HepG2 (cell line): ENCODE results near the gene EP300.

Source experiments
- CCAR2 ChIP-seq: fragments of 200-400 bp; formaldehyde crosslinking; optimal IDR thresholded peaks from 2 replicates; pipeline ENCODE3; 2018; ENCODE audit warnings: low read depth, mild to moderate bottlenecking, low read length, moderate library complexity
- CEBPB ChIP-seq: IDR thresholded peaks from 2 replicates; pipeline ENCODE4 v1.6.1; 2011; ENCODE audit warnings: low read depth, low read length, improper control_type of control experiment, borderline replicate concordance
- CHD2 ChIP-seq: IDR thresholded peaks from 2 replicates; pipeline ENCODE4 v1.6.1; 2011; ENCODE audit warnings: low read depth, low read length, improper control_type of control experiment
- FOXM1 ChIP-seq: sonication (generic); formaldehyde crosslinking; IDR thresholded peaks from 2 replicates; pipeline ENCODE4 v1.5.0; 2020; ENCODE audit warnings: missing genetic modification reagents
- HMGA1 ChIP-seq: sonication (generic); formaldehyde crosslinking; conservative IDR thresholded peaks from 2 replicates; pipeline ENCODE4 v1.4.0; 2020; ENCODE audit warnings: missing genetic modification reagents
- HOXA9 ChIP-seq: sonication (generic); formaldehyde crosslinking; IDR thresholded peaks from 2 replicates; pipeline ENCODE4 v1.8.1; 2022; ENCODE audit warnings: missing genetic modification reagents, mild to moderate bottlenecking, moderate library complexity, borderline replicate concordance
- ZNF138 ChIP-seq: sonication (generic); formaldehyde crosslinking; IDR thresholded peaks from 2 replicates; pipeline ENCODE4 v1.5.0; 2020; ENCODE audit warnings: mild to moderate bottlenecking, low read depth, missing genetic modification reagents
- ZNF3 ChIP-seq: IDR thresholded peaks from 2 replicates; pipeline ENCODE4 v1.7.0; 2017; ENCODE audit warnings: inconsistent platforms

DNA sequence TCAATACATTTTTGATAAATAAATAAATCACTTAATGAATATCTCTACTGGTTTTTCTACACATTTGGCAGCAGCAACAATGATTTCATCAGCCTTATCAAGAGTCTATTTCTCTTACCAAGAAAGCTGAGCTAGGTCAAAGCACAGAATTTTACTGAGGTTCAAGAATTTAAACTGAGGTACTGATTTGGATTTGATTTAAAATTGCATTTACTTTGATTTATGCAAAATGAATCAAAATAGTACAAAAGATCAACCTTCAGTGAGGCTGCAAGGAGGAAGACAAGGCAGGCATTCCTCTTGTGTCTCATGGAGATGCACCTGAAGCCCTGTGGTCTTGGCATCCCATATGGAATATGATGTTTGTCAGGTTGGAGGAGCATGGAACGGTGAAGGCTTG is 15.5 kb upstream of the EP300 start:
- TF ChIP-seq HOXA9 (CRISPR knock-in tag) (no peak), CCAR2 (no peak), HMGA1 (no peak), ZNF138 (CRISPR knock-in tag) (no peak), FOXM1 (CRISPR knock-in tag) (no peak), CEBPB (no peak), CHD2 (no peak), ZNF3 (CRISPR knock-in tag) (no peak)
